ENCODE results near the gene KIAA1586. TPM values are rescaled to one million over a fixed set of nuclear protein-coding genes. Genes with fewer than 3 reads are reported as not detected.
"Not testable (repeated sequence)": the region's sequence is repeated elsewhere in the genome, so short reads cannot be mapped to it uniquely, and the experiment has no call there.

Gene KIAA1586
- total RNA-seq, 1 donor from 2014 or later: 8.2 TPM

DNA sequence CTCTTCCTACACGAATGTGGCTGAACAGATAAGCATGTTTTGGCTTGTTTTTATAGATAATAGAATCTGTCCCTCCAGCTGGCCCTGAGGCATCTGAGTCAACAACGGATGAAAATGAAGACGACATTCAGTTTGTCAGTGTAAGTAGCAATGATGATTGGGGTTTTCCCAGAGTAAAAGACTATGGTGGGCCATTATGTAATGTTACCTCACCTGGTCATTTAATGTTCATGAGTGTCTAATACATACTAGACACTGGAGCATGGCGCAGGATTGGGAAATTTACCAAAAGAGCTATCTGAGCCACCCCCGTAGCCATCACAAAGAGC is 728 bp downstream of the KIAA1586 start:
- DNase-seq (ENCODE audit: low spot score): not testable (repeated sequence)

DNA sequence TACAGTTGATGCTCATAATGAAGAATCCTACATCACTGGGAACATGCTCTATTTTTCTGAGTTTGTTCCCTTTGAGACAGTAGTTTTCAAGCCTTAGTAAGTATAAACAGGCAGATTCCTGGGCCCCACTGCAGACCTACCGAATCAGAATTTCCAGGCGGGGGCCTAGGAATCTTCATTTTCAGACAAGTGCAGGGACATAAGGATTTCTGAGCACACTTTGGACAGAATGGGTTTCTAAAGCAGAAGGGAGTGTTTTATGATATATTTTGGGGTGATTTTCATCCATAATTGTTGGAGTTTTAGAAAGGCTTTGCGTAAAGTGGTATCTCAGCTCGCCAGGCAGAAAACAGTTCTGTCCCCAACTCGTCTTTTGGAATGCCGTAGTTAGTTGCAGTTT is 1.4 kb downstream of the KIAA1586 start:
- not testable (repeated sequence) for DNase-seq (ENCODE audit: low spot score)

DNA sequence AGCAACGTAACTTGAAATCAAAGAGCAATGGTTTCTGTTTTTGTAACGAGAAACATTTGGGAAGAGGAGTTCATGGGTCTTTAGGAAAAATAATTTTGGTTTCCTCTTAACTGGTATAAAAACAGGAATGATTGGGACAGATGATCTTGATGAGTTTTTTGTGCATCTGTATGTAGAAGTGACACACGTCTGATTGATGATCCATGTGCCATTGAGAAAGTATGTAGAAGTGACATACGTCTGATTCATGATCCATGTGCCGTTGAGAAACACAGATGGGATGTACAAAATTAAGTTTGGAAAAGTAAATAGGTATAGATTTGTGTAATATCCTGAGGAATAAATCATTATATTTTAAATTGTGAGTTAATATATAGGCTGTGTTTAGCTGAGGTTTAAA is 2.1 kb downstream of the KIAA1586 start:
- DNase-seq (ENCODE audit: low spot score): no peak

DNA sequence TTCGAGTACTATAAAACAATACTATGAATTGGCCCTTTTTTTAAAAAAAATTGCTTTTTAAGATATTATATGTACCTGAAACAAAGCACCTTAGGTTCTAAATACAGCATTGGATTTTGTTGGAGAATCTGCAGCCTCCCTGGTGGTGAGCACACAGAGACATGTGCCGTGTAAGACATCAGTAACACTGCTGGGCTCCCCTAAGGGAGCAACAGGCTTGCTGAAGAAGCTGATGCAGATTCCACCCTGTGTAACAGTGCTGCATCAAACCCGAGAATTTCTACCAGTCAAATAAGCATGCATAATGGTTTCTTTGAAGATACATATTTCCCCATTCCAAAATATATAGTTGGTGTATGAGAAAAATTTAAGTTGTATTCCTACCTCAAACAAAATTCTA is 17.4 kb downstream of the KIAA1586 start:
- no peak for DNase-seq (ENCODE audit: low spot score)

DNA sequence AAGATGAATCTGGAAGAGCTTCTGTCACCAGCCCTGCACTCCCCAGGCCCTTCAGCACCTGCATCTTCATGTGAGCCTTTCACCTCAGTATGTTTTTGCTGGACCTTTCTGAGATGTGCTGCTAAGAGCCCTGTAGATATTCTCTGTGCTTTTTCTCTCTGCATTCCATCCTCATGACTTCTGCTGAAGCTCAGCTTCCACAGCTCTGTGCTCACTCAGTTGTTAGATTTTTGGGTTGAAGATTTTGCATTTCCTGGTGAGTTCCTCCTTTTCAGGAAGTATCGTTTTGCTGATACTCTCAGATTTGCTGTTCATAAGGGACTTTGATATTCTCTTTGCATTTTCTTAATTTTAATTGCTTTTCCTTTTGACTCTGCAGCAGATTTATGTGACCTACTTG is 18.3 kb downstream of the KIAA1586 start:
- DNase-seq (ENCODE audit: low spot score): no peak

DNA sequence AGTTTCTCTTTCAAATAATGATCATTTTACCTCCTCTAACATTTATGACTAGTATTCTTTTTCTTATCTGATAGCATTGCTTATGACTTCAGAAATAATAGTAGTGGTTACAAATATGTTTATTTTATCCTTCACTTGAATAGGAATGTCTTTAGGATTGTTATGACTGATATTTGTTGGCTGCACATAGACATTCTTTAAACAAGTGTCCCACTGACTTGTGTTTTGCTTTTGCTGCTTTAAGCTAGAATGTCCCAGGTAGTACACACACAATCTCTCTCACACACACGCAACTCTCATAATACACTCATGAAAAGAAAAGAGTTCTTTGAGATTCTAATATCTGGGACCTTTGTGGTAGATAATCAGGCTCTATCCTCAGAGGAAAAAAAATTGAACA is 21.6 kb downstream of the KIAA1586 start:
- DNase-seq (ENCODE audit: low spot score): no peak

DNA sequence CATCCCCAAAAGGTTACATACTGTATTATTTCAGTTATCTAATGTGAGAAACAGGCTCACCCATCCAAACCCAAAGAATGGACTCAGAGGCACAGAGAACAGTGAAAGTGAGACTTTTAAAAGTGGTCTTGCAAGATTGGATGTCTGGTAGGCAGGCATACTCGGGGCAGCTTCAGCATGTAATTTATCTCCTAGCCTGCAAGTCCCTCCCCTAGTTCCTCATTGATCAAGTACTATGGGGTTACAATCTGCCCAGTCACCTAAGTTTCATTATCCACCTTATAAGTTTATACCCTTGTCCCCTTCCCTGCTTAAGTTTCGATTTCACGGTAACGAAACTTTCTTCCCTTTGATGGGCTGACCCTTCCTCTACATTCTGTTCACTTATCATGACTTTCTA is 22.7 kb downstream of the KIAA1586 start:
- no peak for DNase-seq (ENCODE audit: low spot score)

DNA sequence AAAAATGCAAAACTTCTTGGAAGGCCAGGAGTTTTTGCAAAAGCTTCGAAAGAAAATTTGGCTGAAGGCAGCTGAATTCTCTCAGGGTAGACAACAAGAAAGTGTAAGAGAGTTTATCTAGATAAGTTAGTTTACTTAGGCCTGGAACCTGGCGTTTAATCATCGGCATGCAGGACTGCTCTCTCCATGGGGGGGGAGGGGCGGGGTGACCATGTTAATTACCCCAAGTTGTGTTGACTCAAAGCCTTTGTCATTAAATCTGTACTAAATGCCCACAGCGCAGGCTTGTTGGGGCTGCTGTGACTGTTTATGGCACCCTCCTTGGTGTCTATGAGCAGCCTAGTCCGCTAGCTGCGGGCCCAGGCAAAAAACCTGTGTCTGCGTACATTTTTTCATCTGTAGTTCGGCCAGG is 23.4 kb downstream of the KIAA1586 start:
- DNase-seq (ENCODE audit: low spot score): no peak

DNA sequence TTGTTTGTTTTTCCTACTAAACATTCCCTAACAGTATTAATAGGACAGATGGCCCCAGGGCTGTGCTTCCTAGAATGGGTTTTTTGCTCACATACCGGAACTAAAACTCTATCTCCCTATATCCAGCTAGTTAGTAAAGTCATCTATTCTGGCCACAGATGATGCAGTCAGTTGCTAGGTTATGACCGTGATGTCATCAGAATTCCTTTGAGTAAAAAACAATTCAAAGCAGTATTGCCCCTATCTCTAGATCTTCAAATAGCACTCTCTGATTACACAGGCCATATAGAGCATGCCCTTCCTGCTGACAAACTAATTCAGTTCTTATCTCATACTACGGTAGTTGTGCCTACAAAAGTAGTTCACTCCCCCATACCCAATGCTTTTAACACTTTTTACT is 25.6 kb downstream of the KIAA1586 start:
- DNase-seq (ENCODE audit: low spot score): no peak

DNA sequence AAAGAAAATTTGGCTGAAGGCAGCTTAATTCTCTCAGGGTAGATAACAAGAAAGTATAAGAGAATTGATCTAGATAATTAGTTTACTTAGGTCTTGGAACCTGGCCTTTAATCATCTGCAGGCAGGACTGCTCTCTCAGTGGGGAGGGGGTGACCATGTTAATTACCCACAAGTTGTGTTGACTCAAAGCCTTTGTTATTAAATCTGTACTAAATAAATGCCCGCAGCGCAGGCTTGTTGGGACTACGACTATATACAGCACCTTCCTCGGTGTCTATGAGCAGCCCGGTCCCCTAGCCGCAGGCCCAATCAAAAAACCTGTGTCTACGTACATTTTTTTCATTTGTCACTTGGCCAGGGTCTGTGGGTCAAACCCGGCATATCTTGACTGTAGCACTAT is 27.9 kb downstream of the KIAA1586 start:
- DNase-seq (ENCODE audit: low spot score): no peak

DNA sequence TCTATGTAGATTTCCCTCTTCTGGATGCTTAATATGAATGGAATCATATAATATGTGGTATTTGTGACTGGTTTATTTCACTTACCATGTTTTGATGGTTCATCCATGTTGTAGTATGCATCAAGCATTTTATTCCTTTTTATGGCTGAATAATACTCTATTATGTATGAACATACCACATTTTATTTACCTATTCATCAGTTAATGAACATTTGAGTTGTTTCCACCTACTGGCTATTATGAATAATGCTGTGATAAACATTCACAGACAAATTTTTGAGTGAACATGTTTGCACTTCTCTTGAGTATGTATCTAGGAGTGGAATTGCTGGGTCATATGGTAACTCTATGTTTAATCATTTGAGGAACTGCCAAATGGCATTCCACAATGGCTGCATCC is 28.6 kb downstream of the KIAA1586 start:
- no peak for DNase-seq (ENCODE audit: low spot score)

DNA sequence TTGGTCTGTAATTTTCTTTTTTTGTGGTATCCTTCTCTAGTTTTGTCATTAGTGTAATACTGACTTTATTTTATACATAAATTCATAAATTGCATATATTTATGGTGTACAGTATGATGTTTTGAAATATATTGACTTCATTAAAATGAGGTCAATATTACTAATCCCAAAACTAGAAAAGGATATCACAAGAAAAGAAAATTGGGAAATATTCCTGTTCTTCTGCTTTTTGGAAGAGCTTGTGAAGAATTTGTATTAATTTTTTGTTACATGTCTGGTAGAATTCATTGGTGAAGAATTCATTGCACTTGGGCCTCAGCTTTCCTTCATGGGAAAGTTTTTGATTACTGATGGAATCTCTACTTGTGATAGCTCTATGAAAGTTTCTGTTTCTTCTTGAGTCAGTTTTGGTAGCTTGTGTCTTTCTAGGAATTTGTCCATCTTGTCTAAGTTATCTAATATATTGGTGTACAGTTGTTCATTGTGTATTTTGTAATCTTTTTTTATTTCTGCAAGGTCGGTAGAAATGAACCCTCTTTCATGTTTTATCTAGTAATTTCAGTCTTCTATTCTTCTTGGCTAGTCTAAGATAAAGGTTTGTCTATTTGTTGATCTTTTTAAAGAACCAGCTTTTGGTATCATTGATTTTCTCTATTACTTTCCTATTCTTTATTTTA is 32.2 kb downstream of the KIAA1586 start:
- DNase-seq (ENCODE audit: low spot score): no peak

DNA sequence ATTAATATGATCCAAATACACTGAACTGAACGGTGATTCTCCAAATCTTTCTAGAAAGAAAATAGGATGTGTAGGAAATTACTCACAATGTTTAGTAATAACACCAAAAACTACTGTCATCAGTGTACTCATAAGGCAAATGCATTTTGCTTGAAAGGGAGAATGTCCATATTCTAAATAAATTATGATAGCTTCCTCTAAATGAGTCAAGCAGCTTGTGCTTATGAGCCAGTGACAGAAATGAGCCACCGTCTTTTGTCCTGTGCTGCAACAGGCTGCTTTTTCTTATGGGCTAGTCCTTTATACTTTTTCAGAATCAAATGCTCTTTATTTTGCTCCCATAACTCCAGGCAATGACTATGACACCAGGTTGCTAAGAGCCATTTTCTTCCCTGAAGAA is 39.0 kb downstream of the KIAA1586 start:
- DNase-seq (ENCODE audit: low spot score): no peak

DNA sequence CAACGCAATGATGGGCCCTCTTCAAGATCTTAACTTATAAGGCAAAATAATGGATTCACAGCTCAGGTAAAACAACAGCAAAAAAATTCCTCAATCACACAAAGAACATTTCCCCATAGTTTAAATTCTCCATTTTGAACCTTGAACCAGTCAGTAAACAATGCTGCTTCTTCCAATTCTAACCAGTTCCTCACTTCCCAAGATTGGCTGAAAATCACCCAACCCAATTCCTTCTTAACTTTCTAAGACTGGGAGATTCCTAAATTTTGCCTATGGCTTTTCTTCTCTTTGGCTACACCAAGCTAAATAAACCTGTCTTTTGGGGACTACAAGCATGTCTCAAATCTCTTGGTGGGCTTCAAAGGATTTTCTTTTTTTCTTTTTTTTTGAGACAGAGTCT is 40.4 kb downstream of the KIAA1586 start:
- DNase-seq (ENCODE audit: low spot score): no peak

DNA sequence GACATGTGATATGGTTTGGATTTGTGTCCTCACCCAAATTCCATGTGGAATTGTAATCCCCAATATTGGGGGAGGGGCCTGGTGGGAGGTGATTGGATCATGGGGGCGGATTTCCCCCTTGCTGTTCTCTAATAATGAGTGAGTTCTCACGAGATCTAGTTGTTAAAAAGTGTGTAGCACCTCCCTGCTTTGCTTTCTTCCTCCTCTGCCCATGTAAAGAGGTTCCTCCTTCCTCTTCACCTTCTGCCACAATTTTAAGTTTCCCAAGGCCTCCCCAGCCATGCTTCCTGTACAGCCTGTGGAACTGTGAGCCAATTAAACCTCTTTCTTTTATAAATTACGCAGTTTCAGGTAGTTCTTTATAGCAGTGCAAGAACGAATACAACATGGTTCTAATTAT is 41.4 kb downstream of the KIAA1586 start:
- DNase-seq (ENCODE audit: low spot score): no peak

DNA sequence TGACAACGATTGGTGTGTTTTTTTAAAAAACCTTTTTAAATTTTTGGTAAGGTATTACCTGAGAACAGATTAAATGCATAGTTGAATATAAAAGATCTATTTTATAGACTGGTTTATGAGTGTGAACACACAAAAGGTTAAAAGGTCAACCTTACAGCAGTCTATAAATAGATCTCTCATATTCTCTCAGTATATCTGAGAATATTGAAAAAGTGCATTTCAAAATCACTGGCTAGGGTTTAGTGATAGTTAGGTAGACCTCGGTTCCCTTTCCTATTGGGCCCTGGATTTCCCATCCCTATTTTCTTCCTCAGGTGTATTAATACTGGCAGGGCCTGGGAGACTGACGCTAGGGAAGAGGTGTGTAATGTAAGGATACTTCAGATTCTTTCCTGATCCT is 42.8 kb downstream of the KIAA1586 start:
- no peak for DNase-seq (ENCODE audit: low spot score)

DNA sequence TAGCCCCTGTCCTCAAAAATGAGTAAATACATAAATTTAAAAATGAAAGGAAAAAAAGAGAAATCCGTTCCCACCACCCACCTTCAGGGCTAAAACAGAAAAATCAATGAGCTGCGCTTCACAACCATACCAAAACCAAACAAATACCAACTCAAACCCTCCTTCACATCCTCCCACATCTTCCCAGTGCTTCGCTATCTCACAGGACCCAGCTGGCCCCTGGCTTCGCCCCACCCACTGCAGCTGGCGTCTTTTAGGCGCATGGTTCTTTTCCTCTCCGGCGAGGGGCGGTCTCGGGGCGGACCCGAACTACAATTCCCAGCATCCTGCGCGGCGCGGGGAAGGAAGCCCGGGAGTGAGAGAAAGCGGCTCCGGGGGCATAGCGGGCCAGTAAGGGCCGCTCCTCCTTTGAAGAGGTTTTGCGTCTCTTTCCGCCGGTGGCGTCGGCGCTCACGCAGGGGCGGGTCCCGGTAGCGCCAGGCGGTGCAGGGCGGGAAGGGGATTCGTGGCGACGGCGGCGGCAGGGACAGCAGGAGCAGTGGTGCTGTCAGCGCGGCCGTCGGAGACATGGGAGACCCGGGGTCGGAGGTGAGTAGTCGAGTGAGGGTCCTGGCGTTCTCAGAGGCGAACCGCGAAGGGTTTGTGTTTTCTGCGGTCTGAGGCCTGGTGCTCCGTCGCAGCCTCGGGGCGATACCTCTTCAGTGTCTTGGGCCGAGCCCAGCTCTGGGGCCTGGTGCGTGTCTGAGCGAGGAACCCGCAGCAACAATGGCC is 43.4 kb downstream of the KIAA1586 start, which contains the start of gene ZNF451:
Gene ZNF451, plus strand, starts transcription at position 502 of the 771 bp plus-strand sequence. Its CDS starts 66 bp downstream, at position 568.
- peak; percentile 98 for DNase-seq (ENCODE audit: low spot score)

DNA sequence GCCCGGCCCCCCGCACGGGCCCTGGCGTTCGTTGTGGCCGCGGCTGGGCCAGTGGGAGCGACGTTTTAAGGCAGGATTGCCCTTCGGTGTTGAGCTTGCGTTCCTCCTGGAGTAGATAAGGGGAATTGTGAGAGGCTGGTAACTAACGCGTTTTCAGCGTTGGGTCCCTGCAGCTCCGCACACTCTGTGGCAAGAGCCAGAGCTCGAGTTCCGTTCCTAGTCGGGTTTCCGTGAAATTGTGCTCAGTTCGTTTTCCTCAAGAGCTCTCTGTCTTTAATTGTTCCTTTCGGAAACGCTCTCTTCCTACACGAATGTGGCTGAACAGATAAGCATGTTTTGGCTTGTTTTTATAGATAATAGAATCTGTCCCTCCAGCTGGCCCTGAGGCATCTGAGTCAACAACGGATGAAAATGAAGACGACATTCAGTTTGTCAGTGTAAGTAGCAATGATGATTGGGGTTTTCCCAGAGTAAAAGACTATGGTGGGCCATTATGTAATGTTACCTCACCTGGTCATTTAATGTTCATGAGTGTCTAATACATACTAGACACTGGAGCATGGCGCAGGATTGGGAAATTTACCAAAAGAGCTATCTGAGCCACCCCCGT is 44.1 kb downstream of the KIAA1586 start:
- DNase-seq (ENCODE audit: low spot score): not testable (repeated sequence)

DNA sequence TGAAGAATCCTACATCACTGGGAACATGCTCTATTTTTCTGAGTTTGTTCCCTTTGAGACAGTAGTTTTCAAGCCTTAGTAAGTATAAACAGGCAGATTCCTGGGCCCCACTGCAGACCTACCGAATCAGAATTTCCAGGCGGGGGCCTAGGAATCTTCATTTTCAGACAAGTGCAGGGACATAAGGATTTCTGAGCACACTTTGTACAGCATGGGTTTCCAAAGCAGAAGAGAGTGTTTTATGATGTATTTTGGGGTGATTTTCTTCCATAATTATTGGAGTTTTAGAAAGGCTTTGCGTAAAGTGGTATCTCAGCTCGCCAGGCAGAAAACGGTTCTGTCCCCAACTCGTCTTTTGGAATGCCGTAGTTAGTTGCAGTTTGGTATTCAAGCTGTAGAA is 44.9 kb downstream of the KIAA1586 start:
- not testable (repeated sequence) for DNase-seq (ENCODE audit: low spot score)

DNA sequence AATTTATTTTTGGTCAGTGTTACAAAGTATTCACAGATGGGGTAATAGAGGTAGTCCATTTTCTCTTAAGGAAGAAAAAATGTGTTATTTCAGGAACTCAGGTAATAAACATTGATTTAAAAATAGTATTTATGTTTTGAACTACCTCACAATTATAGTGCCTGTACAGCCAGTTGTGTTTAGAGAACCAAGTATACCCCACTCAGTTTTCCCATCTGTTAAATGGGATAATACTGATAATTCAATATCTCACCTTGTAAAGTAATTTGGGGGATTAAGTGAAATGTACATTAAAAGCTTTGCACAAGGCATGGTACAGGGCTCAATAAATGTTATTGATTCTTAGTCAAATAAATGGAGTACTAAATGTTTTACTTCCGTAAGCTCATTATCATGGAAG is 48.2 kb downstream of the KIAA1586 start:
- no peak for DNase-seq (ENCODE audit: low spot score)

DNA sequence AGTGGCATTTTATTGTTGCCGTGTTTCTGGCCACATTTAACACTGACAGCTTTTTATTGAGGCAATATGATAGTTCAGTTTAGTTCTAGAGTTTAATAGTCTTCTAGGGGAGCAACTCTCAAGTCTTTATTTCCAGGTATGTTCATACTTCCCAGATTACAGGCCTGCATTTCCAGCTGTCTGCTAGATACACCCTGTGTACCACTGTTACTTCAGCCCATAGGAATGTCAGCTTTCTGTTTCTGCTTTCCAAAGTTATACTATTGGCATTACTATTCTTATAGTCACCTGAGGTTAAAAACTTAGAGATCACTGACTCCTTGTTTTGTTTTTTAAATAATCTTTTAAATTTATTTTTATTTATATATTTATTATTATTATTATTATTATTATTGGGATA is 51.1 kb downstream of the KIAA1586 start:
- DNase-seq (ENCODE audit: low spot score): no peak

DNA sequence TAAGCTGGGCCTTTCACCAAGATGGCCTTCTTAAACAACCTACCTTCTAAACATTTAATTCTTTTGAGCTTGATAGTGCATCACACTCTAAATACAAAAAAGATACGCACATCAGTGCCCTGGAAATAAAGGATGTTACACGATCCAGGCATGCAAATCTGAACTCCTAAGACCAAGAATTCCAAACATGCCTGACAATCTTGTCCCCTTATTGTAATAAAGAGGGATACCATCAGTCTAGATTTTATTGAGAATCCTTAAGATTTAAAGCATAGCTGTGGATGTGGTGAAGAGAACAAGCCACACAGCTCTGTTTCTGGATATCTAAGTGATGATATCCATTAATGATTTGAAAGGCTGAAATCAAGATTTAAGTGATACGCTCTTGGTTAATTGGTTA is 56.5 kb downstream of the KIAA1586 start:
- DNase-seq (ENCODE audit: low spot score): no peak

DNA sequence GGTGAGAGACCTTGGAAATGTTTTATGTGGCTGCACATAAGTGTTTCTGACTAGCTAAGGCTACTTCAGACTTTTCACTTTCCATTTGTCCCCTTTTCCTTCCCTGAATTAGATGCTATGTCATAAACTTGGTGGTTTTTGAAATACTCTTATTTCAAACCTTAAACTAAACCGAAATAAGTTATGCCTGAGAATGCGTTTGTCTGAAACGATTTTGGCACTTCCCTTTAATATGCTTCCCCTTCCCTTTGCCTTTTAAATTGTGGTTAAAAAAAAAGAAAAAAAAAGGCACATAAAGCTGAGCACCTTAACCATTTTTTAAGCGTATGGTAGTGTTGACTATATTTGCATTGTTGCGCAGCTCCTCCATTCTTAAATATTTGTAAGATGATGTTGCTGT is 57.8 kb downstream of the KIAA1586 start:
- DNase-seq (ENCODE audit: low spot score): no peak
